Adrenal gland (tissue), 5 donors: Measurements from ENCODE around the gene PROSER2.

Experiments used
- CTCF ChIP-seq, 6 experiments: fragments of 450-650 bp in 4 of 6; fragments of 200-600 bp in 2 of 6; sonication (generic) in 1 of 6; IDR thresholded peaks; 1 replicate in 5 of 6; 2 replicates in 1 of 6; pipeline versions ENCODE4 v1.5.1 to v1.8.0; 2016 to 2021; ENCODE audit warnings: antibody characterized with exemption in 6 of 6, mild to moderate bottlenecking in 2 of 6, moderate library complexity in 1 of 6
- POLR2A ChIP-seq, 2 donors: fragments of 450-650 bp; IDR thresholded peaks; one replicate each; pipeline ENCODE4 v1.6.1; 2017; ENCODE audit warnings: antibody characterized with exemption in 2 of 2, mild to moderate bottlenecking in 2 of 2, moderate library complexity in 1 of 2
- donor health status: DM: no; HTN: no; CAD: no.

GRCh38 chr10:11805792-11806191 is 17.4 kb upstream of the PROSER2 start:
- TF ChIP-seq CTCF (IDR thresholded peaks at IDR 0.05) (no peak), POLR2A (IDR thresholded peaks at IDR 0.05) (no peak)
